Liver (tissue), 3 donors: Measurements from ENCODE around the gene RABGGTA.

Source experiments
- GABPA ChIP-seq, 2 donors: IDR thresholded peaks in 1 of 2; conservative IDR thresholded peaks in 1 of 2; 2 replicates each; pipeline ENCODE4 v1.6.1; 2016; ENCODE audit warnings: antibody characterized with exemption in 2 of 2, mild to moderate bottlenecking in 1 of 2, moderate library complexity in 1 of 2
- SP1 ChIP-seq: IDR thresholded peaks from 2 replicates; pipeline ENCODE4 v1.6.1; 2018; ENCODE audit warnings: antibody characterized with exemption, mild to moderate bottlenecking
- TF ChIP-seq, protein P1 (sequence below): fragments of 150-350 bp; IDR thresholded peaks from 2 replicates; pipeline ENCODE4 v1.5.1; 2017; ENCODE audit warnings: improper control_type of control experiment, low read depth, low read length; ENCODE audit not compliant: missing input control
- donor health status: healthy.
- donor health status: healthy.

GRCh38 chr14:24254630-24255392, 16.6 kb downstream of the RABGGTA start:
- TF ChIP-seq, protein P1, sequence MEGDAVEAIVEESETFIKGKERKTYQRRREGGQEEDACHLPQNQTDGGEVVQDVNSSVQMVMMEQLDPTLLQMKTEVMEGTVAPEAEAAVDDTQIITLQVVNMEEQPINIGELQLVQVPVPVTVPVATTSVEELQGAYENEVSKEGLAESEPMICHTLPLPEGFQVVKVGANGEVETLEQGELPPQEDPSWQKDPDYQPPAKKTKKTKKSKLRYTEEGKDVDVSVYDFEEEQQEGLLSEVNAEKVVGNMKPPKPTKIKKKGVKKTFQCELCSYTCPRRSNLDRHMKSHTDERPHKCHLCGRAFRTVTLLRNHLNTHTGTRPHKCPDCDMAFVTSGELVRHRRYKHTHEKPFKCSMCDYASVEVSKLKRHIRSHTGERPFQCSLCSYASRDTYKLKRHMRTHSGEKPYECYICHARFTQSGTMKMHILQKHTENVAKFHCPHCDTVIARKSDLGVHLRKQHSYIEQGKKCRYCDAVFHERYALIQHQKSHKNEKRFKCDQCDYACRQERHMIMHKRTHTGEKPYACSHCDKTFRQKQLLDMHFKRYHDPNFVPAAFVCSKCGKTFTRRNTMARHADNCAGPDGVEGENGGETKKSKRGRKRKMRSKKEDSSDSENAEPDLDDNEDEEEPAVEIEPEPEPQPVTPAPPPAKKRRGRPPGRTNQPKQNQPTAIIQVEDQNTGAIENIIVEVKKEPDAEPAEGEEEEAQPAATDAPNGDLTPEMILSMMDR = no peak
- TF ChIP-seq GABPA (IDR thresholded peaks at IDR 0.05 in 1 of 2, conservative IDR thresholded peaks at IDR 0.05 in 1 of 2) (no peak), SP1 (no peak)
